ENCODE results near the gene IKZF1. TPM values are rescaled to one million over a fixed set of nuclear protein-coding genes. Genes with fewer than 3 reads are reported as not detected.
"Not testable (repeated sequence)": the region's sequence is repeated elsewhere in the genome, so short reads cannot be mapped to it uniquely, and the experiment has no call there.

IKZF1 gene
- total RNA-seq, 1 donor from 2014 or later, result 2.1 TPM

DNA sequence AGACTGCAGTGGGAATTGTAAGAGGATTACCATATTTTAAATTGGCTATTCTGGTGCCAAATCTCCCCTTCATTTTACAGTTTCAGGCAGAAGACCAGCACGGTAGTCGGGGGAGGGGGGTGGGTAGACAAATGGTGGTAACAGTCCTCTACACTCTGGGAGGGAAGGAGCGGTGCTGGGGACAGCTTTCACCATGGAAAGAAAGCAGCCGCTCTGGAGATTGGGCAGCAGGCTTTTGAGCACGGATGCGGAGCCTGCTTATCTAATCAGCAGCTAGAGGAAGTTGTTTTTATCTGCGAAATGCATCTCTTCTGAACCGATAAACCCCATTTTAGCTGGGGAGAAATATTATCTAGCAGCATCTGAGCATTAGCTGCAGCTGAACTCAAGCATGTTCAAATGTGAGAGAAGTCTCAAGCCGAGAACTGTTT, 28.7 kb downstream of the IKZF1 start:
- H3K9ac ChIP-seq (ENCODE audit: low read depth in 1 of 3, low read length in 3 of 3), result no peak overlapping the region
- peaks cover 0 to 10% (median 0%) of the 10 kb centered on the region in 3 donors for H3K4me1 ChIP-seq (ENCODE audit: control insufficient read depth in 3 of 3, insufficient read depth in 3 of 3, low read length in 3 of 3)
- H3K4me3 ChIP-seq (ENCODE audit: low read length in 3 of 3), result no peak overlapping the region
- H3K27me3 ChIP-seq (ENCODE audit: control insufficient read depth in 3 of 3, insufficient read depth in 3 of 3, low read length in 3 of 3), result peaks cover 0 to 4% (median 4%) of the 10 kb centered on the region in 3 donors
- no peak overlapping the region for H3K27ac ChIP-seq (ENCODE audit: low read depth, low read length)
- no peaks in the 10 kb centered on the region for H3K36me3 ChIP-seq (ENCODE audit: control insufficient read depth in 3 of 3, insufficient read depth in 3 of 3, low read length in 3 of 3)
- H3K9me3 ChIP-seq (ENCODE audit: control insufficient read depth in 3 of 3, low read length in 3 of 3), result no peaks in the 10 kb centered on the region

DNA sequence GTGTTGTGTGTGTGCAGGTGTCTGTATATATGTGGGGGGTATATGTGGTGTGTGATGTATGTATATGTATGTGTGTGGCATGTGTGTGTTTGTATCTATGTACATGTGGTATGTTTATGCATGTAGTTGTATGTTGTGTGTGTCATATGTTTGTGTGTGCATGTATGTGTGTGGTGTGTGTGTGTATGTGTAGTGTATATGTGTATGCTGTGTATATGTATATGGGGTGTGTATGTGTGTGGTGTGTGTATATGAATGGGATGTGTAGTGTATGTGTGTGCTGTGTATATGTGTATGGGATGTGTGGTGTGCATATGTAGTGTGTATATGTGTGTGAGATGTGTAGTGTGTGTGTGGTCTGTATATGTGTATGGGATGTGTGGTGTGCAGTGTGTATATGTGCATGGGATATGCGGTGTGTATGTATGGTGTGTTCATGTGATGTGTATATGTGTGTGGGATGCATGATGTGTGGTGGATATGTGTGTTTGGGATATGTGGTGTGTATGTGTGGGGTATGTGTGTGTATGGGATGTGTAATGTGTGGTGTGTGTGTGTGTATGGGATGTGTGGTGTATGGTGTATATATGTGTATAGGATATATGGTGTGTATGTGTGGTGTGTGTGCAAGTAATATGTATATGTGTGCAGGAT, 30.0 kb downstream of the IKZF1 start:
- H3K4me1 ChIP-seq (ENCODE audit: control insufficient read depth in 3 of 3, insufficient read depth in 3 of 3, low read length in 3 of 3), result peaks cover 0 to 10% (median 0%) of the 10 kb centered on the region in 3 donors
- no peak overlapping the region for H3K4me3 ChIP-seq (ENCODE audit: low read length in 3 of 3)
- H3K27me3 ChIP-seq (ENCODE audit: control insufficient read depth in 3 of 3, insufficient read depth in 3 of 3, low read length in 3 of 3), result peaks cover 0 to 4% (median 4%) of the 10 kb centered on the region in 3 donors
- no peak overlapping the region for H3K9ac ChIP-seq (ENCODE audit: low read depth in 1 of 3, low read length in 3 of 3)
- H3K27ac ChIP-seq (ENCODE audit: low read depth, low read length), result no peak overlapping the region
- H3K9me3 ChIP-seq (ENCODE audit: control insufficient read depth in 3 of 3, low read length in 3 of 3), result no peaks in the 10 kb centered on the region
- no peaks in the 10 kb centered on the region for H3K36me3 ChIP-seq (ENCODE audit: control insufficient read depth in 3 of 3, insufficient read depth in 3 of 3, low read length in 3 of 3)

DNA sequence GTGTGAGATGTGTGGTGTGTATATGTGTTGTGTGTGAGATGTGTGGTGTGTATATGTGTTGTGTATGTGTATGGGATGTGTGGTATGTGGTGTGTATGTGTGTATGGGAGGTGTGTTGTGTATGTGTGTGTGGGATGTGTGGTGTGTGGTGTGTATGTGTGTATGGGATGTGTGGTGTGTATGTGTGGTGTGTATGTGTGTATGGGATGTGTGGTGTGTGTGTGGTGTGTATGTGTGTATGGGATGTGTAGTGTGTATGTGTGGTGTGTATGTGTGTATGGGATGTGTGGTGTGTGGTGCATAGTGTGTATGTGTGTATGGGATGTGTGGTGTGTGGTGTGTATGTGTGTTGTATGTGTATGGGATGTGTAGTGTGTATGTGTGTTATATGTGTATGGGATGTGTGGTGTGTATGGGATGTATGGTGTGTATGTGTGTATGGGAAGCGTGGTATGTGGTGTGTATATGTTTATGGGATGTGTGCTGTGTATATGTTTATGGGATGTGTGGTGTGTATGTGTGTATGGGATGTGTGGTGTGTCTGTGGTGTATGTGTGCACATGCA, 30.8 kb downstream of the IKZF1 start:
- Histone ChIP-seq H3K4me1 (ENCODE audit: control insufficient read depth in 3 of 3, insufficient read depth in 3 of 3, low read length in 3 of 3) (peaks cover 0 to 10% (median 0%) of the 10 kb centered on the region in 3 donors), H3K27me3 (ENCODE audit: control insufficient read depth in 3 of 3, insufficient read depth in 3 of 3, low read length in 3 of 3) (peaks cover 0 to 4% (median 4%) of the 10 kb centered on the region in 3 donors), H3K36me3 (ENCODE audit: control insufficient read depth in 3 of 3, insufficient read depth in 3 of 3, low read length in 3 of 3) (no peaks in the 10 kb centered on the region), H3K9me3 (ENCODE audit: control insufficient read depth in 3 of 3, low read length in 3 of 3) (no peaks in the 10 kb centered on the region), H3K4me3 (ENCODE audit: low read length in 3 of 3) (no peak overlapping the region), H3K27ac (ENCODE audit: low read depth, low read length) (no peak overlapping the region), H3K9ac (ENCODE audit: low read depth in 1 of 3, low read length in 3 of 3) (no peak overlapping the region)

DNA sequence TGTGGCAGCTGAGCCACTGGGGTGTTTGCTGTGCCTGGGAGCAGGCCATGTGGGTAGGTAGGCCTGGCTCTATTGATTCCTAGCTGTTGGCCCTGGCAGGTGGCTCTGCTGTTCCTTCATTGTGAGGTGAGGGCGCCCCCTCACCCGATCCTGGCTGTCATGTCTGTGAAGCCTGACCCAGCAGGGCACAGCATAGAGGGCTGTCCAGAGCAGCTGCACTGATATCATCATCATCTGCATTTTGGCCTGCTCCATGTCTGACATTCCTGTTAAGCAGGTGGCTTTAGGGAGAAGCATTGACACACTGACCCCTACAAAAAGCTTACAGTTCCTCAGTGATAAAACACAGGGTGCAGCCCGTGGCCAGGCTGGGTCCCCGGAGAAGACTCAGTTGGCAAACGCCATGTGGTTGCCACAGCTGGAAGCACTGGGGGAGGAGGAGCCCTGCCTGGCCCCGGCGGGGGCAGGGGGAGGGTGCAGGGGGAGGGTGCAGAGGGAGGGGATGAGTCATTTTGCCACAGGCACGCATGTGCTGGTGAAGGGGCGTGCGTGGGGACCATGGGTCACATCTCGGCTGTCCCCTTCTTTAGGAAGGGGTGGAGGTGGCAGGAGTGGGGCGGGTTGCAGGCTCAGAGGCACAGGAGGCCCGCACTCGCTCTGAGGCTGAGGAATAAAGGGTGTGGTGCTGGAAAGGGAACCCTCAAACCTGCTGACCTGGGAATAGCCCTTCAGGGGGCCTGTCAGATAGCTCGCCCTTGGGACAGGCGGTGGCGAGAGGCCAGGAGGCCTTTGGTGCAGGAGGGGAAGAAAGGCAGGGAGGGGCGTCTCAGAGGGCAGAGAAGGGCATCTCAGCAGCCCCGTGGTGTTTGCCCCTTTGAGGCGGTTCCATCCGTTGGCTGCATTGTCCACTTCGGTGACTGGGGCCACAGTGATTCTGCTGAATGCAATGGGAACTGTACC, 31.6 kb downstream of the IKZF1 start:
- no peaks in the 10 kb centered on the region for H3K36me3 ChIP-seq (ENCODE audit: control insufficient read depth in 3 of 3, insufficient read depth in 3 of 3, low read length in 3 of 3)
- no peak overlapping the region for H3K27ac ChIP-seq (ENCODE audit: low read depth, low read length)

DNA sequence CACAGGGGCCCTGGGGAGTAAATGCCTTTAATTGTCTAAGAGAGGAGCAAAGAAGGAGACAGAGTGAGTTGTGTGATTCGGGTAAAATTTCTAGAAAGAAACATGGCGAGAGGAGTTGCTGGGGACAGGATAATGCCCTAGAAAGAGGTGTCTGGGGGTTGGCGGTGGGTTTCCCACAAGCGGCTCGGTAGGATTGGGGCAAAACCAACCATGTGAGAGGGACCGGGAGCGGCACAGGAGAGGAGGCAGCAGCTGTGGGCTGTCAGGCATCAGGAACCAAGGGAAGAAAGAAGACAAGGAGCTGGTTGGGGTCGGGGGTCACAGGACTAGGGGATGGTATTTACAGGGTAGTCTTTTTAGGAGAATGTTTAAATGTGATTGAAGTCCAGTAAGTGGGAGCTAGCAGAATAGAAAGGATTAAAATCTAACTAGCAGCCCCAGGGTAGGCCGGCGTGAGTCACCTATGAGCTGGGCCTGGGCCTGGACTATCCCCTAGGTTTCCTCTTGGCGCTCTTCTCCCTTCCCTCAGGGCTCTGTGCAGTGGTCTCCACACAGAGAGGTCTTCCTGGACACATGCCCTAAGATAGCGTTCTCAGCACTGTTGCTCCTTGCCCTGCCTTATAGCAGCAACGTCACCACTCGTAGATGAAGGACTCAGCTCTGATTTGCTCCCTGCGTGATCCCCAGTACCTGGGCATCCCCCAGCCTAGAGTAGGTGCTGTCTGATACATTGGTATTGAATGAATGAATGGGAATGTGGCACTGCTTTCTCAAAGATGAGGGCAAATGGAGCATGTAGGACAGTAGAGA, 32.6 kb downstream of the IKZF1 start:
- Histone ChIP-seq H3K4me1 (ENCODE audit: control insufficient read depth in 3 of 3, insufficient read depth in 3 of 3, low read length in 3 of 3) (peaks cover 0 to 6% (median 0%) of the 10 kb centered on the region in 3 donors), H3K27ac (ENCODE audit: low read depth, low read length) (no peak overlapping the region), H3K36me3 (ENCODE audit: control insufficient read depth in 3 of 3, insufficient read depth in 3 of 3, low read length in 3 of 3) (no peaks in the 10 kb centered on the region), H3K9ac (ENCODE audit: low read depth in 1 of 3, low read length in 3 of 3) (no peak overlapping the region), H3K4me3 (ENCODE audit: low read length in 3 of 3) (no peak overlapping the region), H3K9me3 (ENCODE audit: control insufficient read depth in 3 of 3, low read length in 3 of 3) (no peaks in the 10 kb centered on the region), H3K27me3 (ENCODE audit: control insufficient read depth in 3 of 3, insufficient read depth in 3 of 3, low read length in 3 of 3) (peaks cover 0 to 4% (median 4%) of the 10 kb centered on the region in 3 donors)

More for the DNA sequence above, 31.6 kb downstream of the IKZF1 start:
- Histone ChIP-seq H3K27me3 (ENCODE audit: control insufficient read depth in 3 of 3, insufficient read depth in 3 of 3, low read length in 3 of 3) (peaks cover 0 to 4% (median 4%) of the 10 kb centered on the region in 3 donors), H3K4me1 (ENCODE audit: control insufficient read depth in 3 of 3, insufficient read depth in 3 of 3, low read length in 3 of 3) (peaks cover 0 to 6% (median 0%) of the 10 kb centered on the region in 3 donors), H3K4me3 (ENCODE audit: low read length in 3 of 3) (no peak overlapping the region), H3K9me3 (ENCODE audit: control insufficient read depth in 3 of 3, low read length in 3 of 3) (no peaks in the 10 kb centered on the region), H3K9ac (ENCODE audit: low read depth in 1 of 3, low read length in 3 of 3) (no peak overlapping the region)

DNA sequence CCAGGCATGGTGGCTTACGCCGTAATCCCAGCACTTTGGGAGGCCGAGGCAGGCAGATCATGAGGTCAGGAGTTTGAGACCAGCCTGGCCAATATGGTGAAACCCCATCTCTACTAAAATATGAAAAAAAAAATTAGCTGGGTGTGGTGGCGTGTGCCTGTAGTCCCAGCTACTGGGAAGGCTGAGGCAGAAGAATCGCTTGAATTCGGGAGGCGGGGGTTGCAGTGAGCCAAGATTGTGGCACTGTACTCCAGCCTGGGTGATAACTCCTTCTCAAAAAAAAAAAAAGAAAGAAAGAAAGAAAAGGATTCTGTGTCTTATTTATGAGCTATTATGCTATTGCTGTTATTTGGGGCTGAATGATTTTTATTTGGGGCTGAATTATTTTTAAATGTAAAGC, 35.0 kb downstream of the IKZF1 start:
- not testable (repeated sequence) for H3K9ac ChIP-seq (ENCODE audit: low read depth in 1 of 3, low read length in 3 of 3); H3K27ac ChIP-seq (ENCODE audit: low read depth, low read length); H3K27me3 ChIP-seq (ENCODE audit: control insufficient read depth in 3 of 3, insufficient read depth in 3 of 3, low read length in 3 of 3); H3K4me3 ChIP-seq (ENCODE audit: low read length in 3 of 3); H3K9me3 ChIP-seq (ENCODE audit: control insufficient read depth in 3 of 3, low read length in 3 of 3); H3K36me3 ChIP-seq (ENCODE audit: control insufficient read depth in 3 of 3, insufficient read depth in 3 of 3, low read length in 3 of 3); H3K4me1 ChIP-seq (ENCODE audit: control insufficient read depth in 3 of 3, insufficient read depth in 3 of 3, low read length in 3 of 3)

DNA sequence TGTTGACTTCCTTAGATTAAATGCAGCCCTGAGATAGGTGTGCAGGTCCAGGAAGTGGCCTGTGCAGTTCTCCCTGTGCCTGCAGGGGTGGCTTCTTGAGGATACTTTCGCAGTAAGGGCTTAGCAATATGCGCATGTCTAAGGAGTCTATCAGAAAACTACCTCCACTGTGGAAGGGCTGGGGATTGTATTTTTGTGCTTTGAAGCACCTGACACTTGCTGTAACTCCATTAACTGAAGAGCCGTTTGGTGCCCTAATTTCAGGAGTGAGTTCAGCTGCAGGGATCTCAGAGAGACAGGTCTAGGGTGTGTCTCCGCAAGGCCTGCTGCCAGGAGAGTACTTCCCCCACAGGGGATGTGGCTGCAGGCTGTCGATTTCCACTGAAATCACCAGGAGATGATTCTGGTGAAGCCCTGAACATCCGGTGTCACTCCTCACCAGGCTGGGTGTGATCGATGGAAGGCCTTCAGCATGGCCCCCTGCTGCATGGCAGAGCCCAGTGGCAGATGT, 35.5 kb downstream of the IKZF1 start:
- Histone ChIP-seq H3K27me3 (ENCODE audit: control insufficient read depth in 3 of 3, insufficient read depth in 3 of 3, low read length in 3 of 3) (peaks cover 0 to 4% (median 3%) of the 10 kb centered on the region in 3 donors), H3K4me3 (ENCODE audit: low read length in 3 of 3) (no peak overlapping the region), H3K27ac (ENCODE audit: low read depth, low read length) (no peak overlapping the region), H3K36me3 (ENCODE audit: control insufficient read depth in 3 of 3, insufficient read depth in 3 of 3, low read length in 3 of 3) (no peaks in the 10 kb centered on the region), H3K9me3 (ENCODE audit: control insufficient read depth in 3 of 3, low read length in 3 of 3) (no peaks in the 10 kb centered on the region), H3K9ac (ENCODE audit: low read depth in 1 of 3, low read length in 3 of 3) (no peak overlapping the region), H3K4me1 (ENCODE audit: control insufficient read depth in 3 of 3, insufficient read depth in 3 of 3, low read length in 3 of 3) (peaks cover 0 to 6% (median 3%) of the 10 kb centered on the region in 3 donors)

DNA sequence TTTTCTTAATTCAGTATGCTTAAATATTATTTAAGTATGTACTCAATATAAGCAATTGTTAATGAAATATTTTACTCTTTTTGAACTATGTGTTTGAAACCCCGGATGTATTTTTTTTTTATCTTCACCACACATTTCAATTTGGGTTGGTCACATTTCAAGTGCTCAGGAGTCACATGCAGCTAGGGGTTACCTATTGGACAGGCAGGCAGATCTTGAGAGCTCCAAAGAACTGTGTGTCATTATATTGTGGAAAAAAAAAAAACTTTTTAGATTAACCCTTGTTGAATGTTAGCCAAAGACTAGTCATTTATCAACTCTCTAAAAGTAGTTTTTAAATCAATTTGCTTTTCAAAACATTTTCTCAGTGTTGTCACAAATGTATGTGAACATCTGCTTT, 37.2 kb downstream of the IKZF1 start:
- no peak overlapping the region for H3K9ac ChIP-seq (ENCODE audit: low read depth in 1 of 3, low read length in 3 of 3)
- H3K36me3 ChIP-seq (ENCODE audit: control insufficient read depth in 3 of 3, insufficient read depth in 3 of 3, low read length in 3 of 3), result no peaks in the 10 kb centered on the region
- peaks cover 0 to 3% (median 0%) of the 10 kb centered on the region in 3 donors for H3K4me1 ChIP-seq (ENCODE audit: control insufficient read depth in 3 of 3, insufficient read depth in 3 of 3, low read length in 3 of 3)
- no peak overlapping the region for H3K4me3 ChIP-seq (ENCODE audit: low read length in 3 of 3)
- no peak overlapping the region for H3K27ac ChIP-seq (ENCODE audit: low read depth, low read length)
- H3K27me3 ChIP-seq (ENCODE audit: control insufficient read depth in 3 of 3, insufficient read depth in 3 of 3, low read length in 3 of 3), result peaks cover 0 to 3% (median 2%) of the 10 kb centered on the region in 3 donors
- no peaks in the 10 kb centered on the region for H3K9me3 ChIP-seq (ENCODE audit: control insufficient read depth in 3 of 3, low read length in 3 of 3)

DNA sequence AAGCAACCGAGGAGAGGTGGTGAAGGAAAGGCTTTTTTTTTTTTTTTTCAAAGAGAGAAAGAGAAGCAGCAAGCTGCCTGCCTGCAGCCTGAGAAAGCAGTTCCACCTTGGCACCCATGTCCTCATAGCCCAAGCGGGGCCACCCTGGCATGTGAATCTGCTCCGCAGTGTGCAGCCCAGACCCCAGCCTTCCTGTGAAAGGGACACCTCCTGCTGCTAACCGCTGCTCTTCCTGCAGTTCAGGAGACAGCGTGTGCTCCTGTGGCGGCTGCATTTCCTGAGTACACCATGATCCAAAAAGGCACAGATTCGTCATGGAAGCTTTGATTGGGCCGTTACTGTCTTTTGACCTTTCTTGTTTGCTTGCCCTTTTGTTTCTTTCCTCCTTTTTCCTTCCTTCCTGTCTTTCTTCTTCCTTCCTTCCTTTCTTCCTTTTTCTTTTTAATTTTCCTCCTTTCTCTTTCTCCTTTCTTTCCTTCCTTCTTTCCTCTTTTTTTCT, 38.1 kb downstream of the IKZF1 start:
- Histone ChIP-seq H3K27me3 (ENCODE audit: control insufficient read depth in 3 of 3, insufficient read depth in 3 of 3, low read length in 3 of 3) (peaks cover 0 to 7% (median 4%) of the 10 kb centered on the region in 3 donors), H3K27ac (ENCODE audit: low read depth, low read length) (no peak overlapping the region), H3K4me1 (ENCODE audit: control insufficient read depth in 3 of 3, insufficient read depth in 3 of 3, low read length in 3 of 3) (peaks cover 0 to 3% (median 0%) of the 10 kb centered on the region in 3 donors), H3K4me3 (ENCODE audit: low read length in 3 of 3) (no peak overlapping the region), H3K36me3 (ENCODE audit: control insufficient read depth in 3 of 3, insufficient read depth in 3 of 3, low read length in 3 of 3) (no peaks in the 10 kb centered on the region), H3K9me3 (ENCODE audit: control insufficient read depth in 3 of 3, low read length in 3 of 3) (no peaks in the 10 kb centered on the region), H3K9ac (ENCODE audit: low read depth in 1 of 3, low read length in 3 of 3) (no peak overlapping the region)
